Common myeloid progenitor, CD34-positive (primary cell): ENCODE results near the gene PLCXD1.
A peak's percentile ranks its signal among the peaks of the same experiment; 100 is the strongest.
"Not testable (repeated sequence)": the region's sequence is repeated elsewhere in the genome, so short reads cannot be mapped to it uniquely, and the experiment has no call there.

Experiments
- CTCF ChIA-PET: fragments of 350-600 bp; sonication (Branson Sonifier 250); formaldehyde crosslinking; loops from one replicate; lab custom pipeline; 2021; ENCODE audit warnings: antibody characterized with exemption; lab: Charles Lee
- POLR2A ChIA-PET: fragments of 350-600 bp; sonication (Branson Sonifier 250); formaldehyde crosslinking; loops from one replicate; lab custom pipeline; 2021; ENCODE audit warnings: antibody characterized with exemption; lab: Charles Lee
- DNase-seq, 3 donors: peaks; one replicate each; pipeline versions ENCODE4 v3.0.0 to v3.0.0-alpha.2; 2013
- H3K27ac ChIP-seq, 2 experiments: 1 replicate in 1 of 2; 2 replicates in 1 of 2; pipeline ENCODE4 v1.7.0; 2013; ENCODE audit warnings: inconsistent platforms in 2 of 2, low read length in 2 of 2, mild to moderate bottlenecking in 2 of 2, low read depth in 1 of 2, moderate library complexity in 1 of 2; ENCODE audit not compliant: severe bottlenecking in 2 of 2, insufficient read depth in 1 of 2, poor library complexity in 1 of 2
- H3K27me3 ChIP-seq, 5 experiments: replicated peaks in 2 of 5; 1 replicate in 3 of 5; 2 replicates in 2 of 5; pipeline versions ENCODE4 v1.6.1 to v1.7.0; 2013; ENCODE audit warnings: low read length in 4 of 5, mild to moderate bottlenecking in 2 of 5, moderate library complexity in 2 of 5, inconsistent platforms in 1 of 5; ENCODE audit not compliant: insufficient read depth in 5 of 5, control insufficient read depth in 4 of 5
- H3K36me3 ChIP-seq, 4 experiments: 1 replicate in 2 of 4; 2 replicates in 2 of 4; pipeline versions ENCODE4 v1.6.1 to v1.7.0; 2013; ENCODE audit warnings: low read length in 3 of 4, control low read depth in 1 of 4, mild to moderate bottlenecking in 1 of 4; ENCODE audit not compliant: control insufficient read depth in 4 of 4, insufficient read depth in 4 of 4
- H3K4me1 ChIP-seq, 4 experiments: 1 replicate in 3 of 4; 2 replicates in 1 of 4; pipeline versions ENCODE4 v1.6.1 to v1.7.1; 2013; ENCODE audit warnings: low read length in 3 of 4, mild to moderate bottlenecking in 3 of 4, control low read depth in 1 of 4, inconsistent platforms in 1 of 4, moderate library complexity in 1 of 4; ENCODE audit not compliant: control insufficient read depth in 4 of 4, insufficient read depth in 4 of 4; ENCODE audit errors: control extremely low read depth in 1 of 4
- H3K4me3 ChIP-seq, 7 experiments: 1 replicate in 4 of 7; 2 replicates in 3 of 7; pipeline versions ENCODE4 v1.5.1 to v1.7.0; 2013; ENCODE audit warnings: mild to moderate bottlenecking in 7 of 7, low read length in 6 of 7, moderate library complexity in 6 of 7, inconsistent platforms in 2 of 7, low read depth in 2 of 7, control low read depth in 1 of 7; ENCODE audit not compliant: insufficient read depth in 4 of 7, control insufficient read depth in 1 of 7; ENCODE audit errors: extremely low read depth in 1 of 7
- H3K9me3 ChIP-seq, 5 experiments: 1 replicate in 4 of 5; 2 replicates in 1 of 5; pipeline versions ENCODE4 v1.6.1 to v1.7.1; 2013; ENCODE audit warnings: low read length in 4 of 5, mild to moderate bottlenecking in 2 of 5, inconsistent platforms in 1 of 5, low read depth in 1 of 5, moderate library complexity in 1 of 5; ENCODE audit not compliant: control insufficient read depth in 4 of 5, insufficient read depth in 2 of 5; ENCODE audit errors: control extremely low read depth in 1 of 5
- WGBS: methylation state at CpG from one replicate; pipeline ENCODE4 v1.1.5; 2013; ENCODE audit not compliant: insufficient coverage; 5-methylcytosine and 5-hydroxymethylcytosine counted together

PLCXD1 gene

GRCh38 chrX:319579-320125 is 38.5 kb downstream of the PLCXD1 start:
- Histone ChIP-seq H3K27ac (peak overlapping the region; percentile 66 to 86), H3K4me3 (peak overlapping the region; percentile 67 to 90 (median 84)), H3K36me3 (peaks cover 3 to 21% (median 15%) of the 10 kb centered on the region in 4 experiments), H3K9me3 (no peaks in the 10 kb centered on the region), H3K4me1 (peaks cover 0 to 25% (median 22%) of the 10 kb centered on the region in 4 experiments), H3K27me3 (peaks cover 0 to 3% (median 0%) of the 10 kb centered on the region in 5 experiments)
- ChIA-PET CTCF (no interaction called here), POLR2A (no interaction called here)
- WGBS = 1% methylated on average over 41 of the region's 41 CpGs
- no peak for DNase-seq

GRCh38 chrX:320126-320783 is 39.1 kb downstream of the PLCXD1 start:
- H3K9me3 ChIP-seq = no peaks in the 10 kb centered on the region
- POLR2A ChIA-PET = no interaction called here
- H3K36me3 ChIP-seq = peaks cover 0 to 15% (median 11%) of the 10 kb centered on the region in 4 experiments
- peaks cover 0 to 3% (median 0%) of the 10 kb centered on the region in 5 experiments for H3K27me3 ChIP-seq
- 2% methylated on average over 21 of the region's 24 CpGs for WGBS
- peak overlapping the region; percentile 67 to 90 (median 84) for H3K4me3 ChIP-seq
- peaks cover 0 to 26% (median 22%) of the 10 kb centered on the region in 4 experiments for H3K4me1 ChIP-seq
- peak overlapping the region in 1 of 2 experiments; percentile 86 for H3K27ac ChIP-seq
- DNase-seq = peak in 1 of 3 donors; percentile 35
- CTCF ChIA-PET = no interaction called here

GRCh38 chrX:323721-324628 is 42.8 kb downstream of the PLCXD1 start:
- peaks cover 0 to 26% (median 18%) of the 10 kb centered on the region in 4 experiments for H3K4me1 ChIP-seq
- peak; percentile 59 to 84 (median 63) for DNase-seq
- no peak overlapping the region for H3K4me3 ChIP-seq
- H3K9me3 ChIP-seq = no peaks in the 10 kb centered on the region
- peaks cover 0 to 3% (median 0%) of the 10 kb centered on the region in 5 experiments for H3K27me3 ChIP-seq
- CTCF ChIA-PET = no interaction called here
- H3K27ac ChIP-seq = no peak overlapping the region
- POLR2A ChIA-PET = no interaction called here
- 55% methylated on average over 30 of the region's 38 CpGs for WGBS
- no peaks in the 10 kb centered on the region for H3K36me3 ChIP-seq

GRCh38 chrX:324664-325063 is 43.5 kb downstream of the PLCXD1 start:
- H3K27ac ChIP-seq, H3K4me3 ChIP-seq, H3K27me3 ChIP-seq, CTCF ChIA-PET, H3K36me3 ChIP-seq, H3K9me3 ChIP-seq, POLR2A ChIA-PET: not testable (repeated sequence)
- peak; percentile 66 to 83 (median 78) for DNase-seq
- WGBS = 43% methylated on average over 14 of the region's 14 CpGs
- H3K4me1 ChIP-seq = peaks cover 0 to 24% (median 17%) of the 10 kb centered on the region in 4 experiments

- WGBS = 96% methylated on average over 27 of the region's 33 CpGs
- Histone ChIP-seq H3K4me3 (no peak overlapping the region), H3K4me1 (peaks cover 0 to 27% (median 15%) of the 10 kb centered on the region in 4 experiments), H3K9me3 (no peaks in the 10 kb centered on the region), H3K27ac (no peak overlapping the region), H3K36me3 (peaks cover 0 to 4% (median under 1%) of the 10 kb centered on the region in 4 experiments), H3K27me3 (peaks cover 0 to 27% (median 3%) of the 10 kb centered on the region in 5 experiments)
- ChIA-PET POLR2A (no interaction called here), CTCF (no interaction called here)
- DNase-seq = no peak
Measured at GRCh38 chrX:327660-328126, 46.5 kb downstream of the PLCXD1 start.

GRCh38 chrX:329291-329910 is 48.2 kb downstream of the PLCXD1 start:
- 93% methylated on average over 12 of the region's 23 CpGs for WGBS
- no peak overlapping the region for H3K27ac ChIP-seq
- peaks cover 0 to 12% (median 5%) of the 10 kb centered on the region in 4 experiments for H3K36me3 ChIP-seq
- H3K4me1 ChIP-seq = peaks cover 0 to 18% (median 11%) of the 10 kb centered on the region in 4 experiments
- no peak for DNase-seq
- CTCF ChIA-PET = no interaction called here
- H3K4me3 ChIP-seq = no peak overlapping the region
- H3K9me3 ChIP-seq = no peaks in the 10 kb centered on the region
- POLR2A ChIA-PET = no interaction called here
- peaks cover 0 to 27% (median 3%) of the 10 kb centered on the region in 5 experiments for H3K27me3 ChIP-seq
